HG02884 (cell line): ENCODE measurements around the gene SNAP29.
"Not testable (repeated sequence)": the region's sequence is repeated elsewhere in the genome, so short reads cannot be mapped to it uniquely, and the experiment has no call there.

ENCODE experiments used
- ATAC-seq: cut with Tn5 transposase; IDR thresholded peaks from one replicate; pipeline ENCODE4 v1.9.1; 2021; ENCODE audit warnings: mild to moderate bottlenecking, moderate library complexity; ENCODE audit not compliant: unreplicated experiment

The SNAP29 gene

DNA sequence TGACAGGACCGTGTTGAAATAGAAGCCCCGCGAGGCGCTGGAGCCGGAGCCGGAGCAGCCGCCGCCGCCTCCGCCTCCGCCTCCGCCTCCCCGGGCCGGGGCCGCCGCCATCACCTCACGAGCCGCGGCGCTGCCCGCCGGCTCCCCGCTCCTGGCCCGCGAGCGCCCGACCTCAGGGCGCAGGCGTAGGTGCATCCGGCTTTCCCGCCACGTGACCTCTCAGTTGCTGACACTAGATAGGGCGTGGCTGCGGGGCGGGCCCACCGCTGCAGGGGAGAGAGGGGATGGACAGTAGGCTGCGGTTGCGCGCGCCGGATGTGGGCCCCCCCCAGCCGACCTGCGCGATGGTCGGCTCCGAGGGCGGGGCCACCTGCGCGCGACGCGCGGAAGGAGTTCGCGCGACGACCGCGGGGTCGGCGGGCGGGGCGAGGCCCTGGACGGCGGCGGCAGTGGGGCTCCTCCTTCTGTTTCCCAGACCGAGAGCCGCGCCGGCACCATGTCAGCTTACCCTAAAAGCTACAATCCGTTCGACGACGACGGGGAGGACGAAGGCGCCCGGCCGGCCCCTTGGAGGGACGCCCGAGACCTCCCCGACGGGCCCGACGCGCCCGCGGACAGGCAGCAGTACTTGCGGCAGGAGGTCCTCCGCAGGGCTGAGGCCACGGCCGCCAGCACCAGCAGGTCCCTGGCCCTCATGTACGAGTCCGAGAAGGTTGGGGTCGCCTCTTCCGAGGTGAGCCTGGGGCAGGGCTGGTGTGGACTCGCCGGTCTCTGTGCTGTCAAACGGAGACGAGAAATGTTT is at the start of gene SNAP29, which contains the start of gene PI4KA:
TSS of gene SNAP29 (plus strand) at position 393 of the 802 bp plus-strand sequence. CDS start at position 497, 104 bp downstream.
TSS of gene PI4KA (minus strand) at position 197 of the 802 bp plus-strand sequence. CDS start at position 111, 86 bp downstream.
- peak; percentile 96 for ATAC-seq

DNA sequence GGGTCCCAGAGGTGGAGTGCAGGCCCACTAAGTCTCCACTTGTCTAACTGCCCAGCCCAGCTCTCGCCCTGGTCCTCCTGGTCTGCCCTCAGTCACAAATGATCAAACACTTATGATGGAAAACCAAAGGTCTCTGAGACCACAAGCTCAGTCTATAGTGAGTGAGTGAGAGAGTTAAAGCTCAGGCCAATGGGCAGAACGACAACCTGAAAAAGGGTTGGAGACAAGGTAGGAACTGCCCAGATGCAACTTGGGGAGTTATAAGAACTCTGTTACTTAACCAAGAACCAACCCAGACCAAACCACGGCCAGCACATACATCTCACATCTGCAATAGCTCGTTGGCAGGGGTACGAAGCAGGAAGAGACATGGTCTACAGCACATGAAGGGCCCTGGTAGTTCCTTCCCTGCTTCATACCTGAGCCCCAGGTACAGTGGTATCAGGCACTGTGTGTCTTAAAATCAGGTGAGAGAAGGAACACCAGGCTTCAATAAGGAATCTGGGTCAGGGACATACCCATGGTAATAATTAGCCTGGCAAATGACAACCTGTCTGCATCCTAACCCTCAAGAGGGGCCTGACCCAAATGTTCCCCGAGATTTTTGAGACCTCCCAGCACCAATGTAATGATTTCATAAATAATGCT is 49.1 kb upstream of the SNAP29 start:
- ATAC-seq: no peak

DNA sequence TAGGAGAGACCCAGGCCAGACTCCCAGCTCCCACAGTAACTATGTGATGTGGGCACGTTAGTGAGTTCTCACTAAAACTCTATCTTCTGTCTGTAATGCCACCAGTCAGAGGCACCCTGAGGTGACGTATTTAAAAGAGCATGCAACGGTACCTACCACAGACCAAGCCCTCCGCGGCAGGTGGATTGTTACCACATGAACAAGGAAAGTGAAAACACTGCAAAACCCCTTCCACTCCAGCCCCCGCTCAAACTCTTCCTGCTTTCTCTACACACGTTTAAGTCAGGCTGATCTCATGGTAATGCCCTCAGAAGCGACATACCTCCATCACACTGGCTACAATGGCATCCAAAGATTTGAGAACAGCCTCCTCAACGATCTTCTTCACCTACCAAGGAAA is 48.2 kb upstream of the SNAP29 start:
- no peak for ATAC-seq

DNA sequence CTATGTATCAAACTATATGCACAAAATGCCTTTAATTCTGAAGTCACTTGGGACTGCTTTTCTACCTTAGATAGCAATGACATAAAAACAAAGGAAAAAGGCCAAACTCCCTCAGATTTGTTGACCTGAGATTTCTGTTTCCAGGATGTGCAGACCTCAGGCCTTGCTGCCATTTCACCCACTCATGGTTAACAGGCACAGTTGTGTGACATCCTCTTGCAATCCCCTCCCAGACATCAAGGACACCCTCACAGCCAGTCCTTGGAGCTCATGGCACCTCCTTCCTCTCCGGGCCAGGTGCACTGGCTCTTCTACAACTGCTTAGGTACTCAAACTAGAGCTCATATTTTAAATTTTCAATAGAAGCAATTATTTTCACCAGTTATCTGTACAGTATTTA is 47.6 kb upstream of the SNAP29 start:
- ATAC-seq: no peak

DNA sequence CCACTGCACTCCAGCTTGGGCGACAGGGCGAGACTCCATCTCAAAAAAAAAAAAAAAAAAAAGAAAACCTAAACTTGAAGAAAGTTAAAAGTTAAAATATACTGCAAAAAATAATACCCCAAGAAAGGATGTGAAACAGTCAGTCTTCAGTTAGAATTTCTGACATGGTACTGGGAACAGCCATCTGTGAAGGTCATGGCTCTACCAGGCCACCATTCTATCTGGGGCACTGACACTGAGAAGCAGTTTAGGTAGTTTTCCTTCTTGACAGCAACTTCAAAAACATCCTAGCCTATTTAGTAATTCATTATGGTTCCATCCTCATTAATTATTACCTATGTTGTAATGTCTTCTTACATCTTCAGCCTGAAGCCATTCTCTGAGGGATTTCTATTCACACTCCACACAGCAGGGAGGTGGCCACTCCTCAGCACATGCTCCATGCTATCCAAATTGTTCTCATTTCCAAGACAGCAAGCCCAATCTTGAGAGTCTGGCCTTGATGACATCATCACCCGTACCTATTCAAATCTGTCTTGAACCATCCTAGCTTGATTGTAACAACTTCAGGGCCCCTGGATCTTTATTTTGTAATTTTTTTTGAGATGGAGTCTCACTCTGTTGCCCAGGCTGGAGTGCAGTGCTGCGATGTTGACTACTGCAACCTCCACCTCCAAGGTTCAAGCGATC is 46.7 kb upstream of the SNAP29 start:
- ATAC-seq: no peak

DNA sequence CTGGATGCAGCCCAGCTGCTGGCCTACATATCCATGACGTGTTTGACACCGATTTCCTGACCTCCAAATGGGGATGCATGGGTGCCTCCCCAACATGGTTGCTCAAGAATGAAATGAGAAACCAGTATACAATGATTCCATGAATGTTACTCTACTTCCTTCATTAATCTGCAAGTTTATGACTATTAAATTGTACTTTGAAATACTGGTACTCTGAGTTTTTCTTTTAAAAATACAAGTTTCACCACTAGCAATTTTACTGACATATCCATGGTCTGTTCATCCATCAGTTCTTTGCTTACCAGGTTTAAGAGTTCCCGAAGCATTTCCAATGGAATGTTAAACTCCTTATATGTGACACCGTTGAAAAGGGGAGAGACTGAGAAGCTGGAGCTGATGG is 45.8 kb upstream of the SNAP29 start:
- no peak for ATAC-seq

DNA sequence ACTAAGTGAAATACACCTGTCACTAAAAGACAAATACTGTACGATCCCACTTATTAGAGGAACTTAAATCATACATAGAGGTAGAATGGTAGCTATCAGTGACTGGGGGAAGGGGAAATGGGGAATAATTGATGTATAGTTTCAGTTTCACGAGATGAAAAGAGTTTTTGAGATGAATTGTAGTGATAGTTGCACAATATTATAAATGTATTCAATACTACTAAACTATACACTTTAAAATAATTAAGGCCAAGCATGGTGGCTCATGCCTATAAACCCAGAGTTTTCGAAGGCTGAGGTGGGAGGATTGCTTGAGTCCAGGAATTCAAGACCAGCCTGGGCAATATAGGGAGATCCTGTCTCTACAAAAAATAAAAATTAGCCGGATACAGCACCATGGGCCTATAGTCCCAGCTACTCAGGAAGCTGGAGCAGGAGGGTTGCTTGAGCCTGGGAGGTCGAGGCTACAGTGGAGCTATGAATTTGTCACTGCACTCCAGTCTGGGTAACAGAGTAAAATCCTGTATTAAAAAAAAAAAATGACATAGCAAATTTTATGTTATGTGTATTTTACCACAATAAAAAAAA is 44.5 kb upstream of the SNAP29 start:
- no peak for ATAC-seq

DNA sequence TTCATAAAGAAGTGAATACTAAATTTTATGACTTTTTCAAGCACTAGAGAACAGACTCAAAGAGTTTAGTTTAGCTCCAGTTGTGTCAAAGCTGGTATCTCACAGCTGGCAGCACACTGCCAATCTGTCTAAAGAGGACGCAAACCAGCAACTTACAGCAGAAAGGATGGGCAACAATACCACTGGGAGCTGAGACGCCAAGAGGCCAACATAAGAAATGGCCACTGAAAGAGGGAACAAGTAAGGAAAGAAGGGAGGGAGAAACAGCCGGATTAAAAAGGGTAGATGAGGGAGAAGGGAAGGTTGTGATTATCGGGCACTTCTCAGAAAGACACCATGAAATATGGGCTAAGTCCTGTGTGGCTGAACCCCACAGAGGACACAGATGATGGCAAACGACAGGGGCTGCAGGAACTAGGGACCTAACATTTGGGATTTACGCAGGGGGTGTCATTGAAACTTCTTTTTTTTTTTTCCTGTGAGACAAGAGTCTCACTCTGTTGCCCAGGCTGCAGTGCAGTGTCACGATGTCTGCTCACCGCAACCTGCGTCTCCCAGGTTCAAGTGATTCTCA is 43.2 kb upstream of the SNAP29 start:
- ATAC-seq: no peak

DNA sequence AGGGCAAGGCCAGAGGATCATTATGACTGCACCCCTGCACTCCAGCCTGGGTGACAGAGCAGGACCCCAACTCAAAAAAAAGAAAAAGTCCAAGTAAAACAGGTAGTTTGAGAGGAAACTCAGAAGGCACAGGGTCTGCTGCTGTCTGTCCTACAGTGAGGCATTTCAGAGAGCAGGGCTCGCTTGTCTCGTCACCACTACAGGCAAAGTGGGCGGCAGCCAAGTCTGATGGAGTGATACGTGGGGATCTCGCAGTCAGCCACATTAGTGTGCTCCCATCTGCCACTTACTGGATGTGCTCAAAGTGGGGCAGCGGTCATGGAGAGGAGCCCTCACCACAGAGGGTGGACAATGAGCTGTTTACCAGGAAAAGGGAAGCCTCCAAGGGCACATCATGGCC is 42.2 kb upstream of the SNAP29 start:
- ATAC-seq: no peak

DNA sequence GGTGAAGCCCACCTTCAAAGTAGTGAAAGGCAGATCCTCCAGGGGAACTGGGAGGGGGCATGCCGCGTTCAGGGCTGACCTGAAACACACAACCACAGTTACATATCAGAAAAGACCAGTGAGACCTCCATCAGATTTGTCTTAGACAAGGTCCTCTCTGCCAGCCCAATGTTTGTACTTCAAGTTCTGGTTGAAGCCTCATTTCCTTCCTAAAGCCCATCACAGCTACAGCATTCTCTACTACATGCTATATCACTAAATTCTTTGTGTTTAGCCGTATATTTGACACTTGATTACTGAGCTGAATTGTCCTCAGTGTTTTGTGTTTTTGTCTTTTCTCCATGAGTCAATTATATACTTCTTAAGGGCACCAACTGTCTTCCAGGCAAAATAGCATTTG is 40.3 kb upstream of the SNAP29 start:
- ATAC-seq: no peak

DNA sequence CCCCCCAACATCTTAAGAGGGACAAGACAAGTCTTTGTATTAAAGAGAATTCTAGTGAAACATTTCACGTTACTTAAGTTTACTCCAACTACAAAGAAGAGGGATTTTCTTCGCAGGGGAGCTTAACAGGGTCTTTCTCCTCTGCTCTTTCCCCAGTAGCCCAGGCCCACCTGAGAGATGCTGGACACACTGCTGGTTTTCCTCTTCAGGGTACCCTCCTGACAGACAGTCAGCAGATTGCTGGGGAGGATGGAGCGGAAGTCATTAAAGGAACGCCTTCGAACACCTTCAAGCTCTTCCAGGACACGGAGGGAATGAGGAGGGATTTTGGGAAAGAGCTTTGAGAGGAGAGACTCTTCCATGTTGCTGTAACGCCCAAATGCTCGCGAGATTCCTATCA is 39.3 kb upstream of the SNAP29 start:
- no peak for ATAC-seq

DNA sequence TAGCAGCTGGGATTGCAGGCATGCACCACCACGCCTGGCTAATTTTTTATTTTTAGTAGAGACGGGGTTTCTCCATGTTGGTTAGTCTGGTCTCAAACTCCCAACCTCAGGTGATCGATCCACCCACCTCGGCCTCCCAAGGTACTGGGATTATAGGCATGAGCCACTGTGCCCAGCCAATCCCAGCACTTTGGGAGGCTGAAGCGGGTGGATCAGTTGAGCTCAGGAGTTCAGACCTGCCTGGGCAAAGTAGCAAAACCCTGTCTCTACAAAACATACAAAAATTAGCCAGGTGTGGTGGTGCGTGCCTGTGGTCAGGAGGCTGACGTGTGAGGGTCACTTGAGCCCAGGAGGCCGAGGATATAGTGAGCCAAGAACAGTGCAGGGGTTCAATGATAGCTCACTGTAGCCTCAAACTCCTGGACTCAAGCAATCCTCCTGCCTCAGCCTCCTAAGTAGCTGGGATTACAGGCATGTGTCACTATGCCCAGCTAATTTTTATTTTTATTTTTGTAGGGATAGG is 37.0 kb upstream of the SNAP29 start:
- ATAC-seq: not testable (repeated sequence)

DNA sequence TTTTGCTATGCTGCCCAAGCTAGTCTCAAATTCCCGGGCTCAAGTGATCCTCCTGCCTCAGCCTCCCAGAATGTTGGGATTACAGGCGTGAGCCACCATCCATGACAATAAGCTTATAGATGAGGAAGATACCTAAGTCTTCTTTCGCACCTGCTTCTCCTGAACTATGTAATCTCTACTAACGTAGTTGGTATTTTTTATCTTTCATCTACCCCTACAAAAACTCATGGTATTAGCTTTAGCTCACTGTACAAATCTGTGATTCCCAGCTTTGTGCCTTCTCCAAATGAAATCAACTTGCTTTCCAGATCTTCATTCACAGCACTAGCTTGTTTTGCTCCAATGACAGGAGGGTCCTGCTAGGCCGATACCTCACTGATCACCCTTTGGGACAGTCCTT is 36.6 kb upstream of the SNAP29 start:
- no peak for ATAC-seq

DNA sequence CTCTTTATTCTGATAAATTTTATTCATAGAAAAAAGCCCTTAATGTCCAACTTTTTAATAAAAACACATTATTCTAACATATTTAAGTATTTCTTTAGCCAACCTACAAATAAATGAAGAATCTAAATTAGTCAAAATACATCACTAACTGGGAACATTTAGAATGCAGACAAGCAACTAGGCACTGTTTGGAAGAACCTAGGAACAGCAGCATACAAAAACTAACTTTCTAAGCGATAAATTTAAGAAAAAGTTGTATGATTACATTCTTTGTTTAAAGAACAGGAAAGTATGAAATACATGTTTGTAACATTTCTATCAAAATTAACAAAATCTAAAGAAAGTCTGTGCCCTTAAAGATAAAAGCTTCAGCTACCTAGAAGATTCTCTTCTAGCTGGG is 35.5 kb upstream of the SNAP29 start:
- ATAC-seq: no peak

DNA sequence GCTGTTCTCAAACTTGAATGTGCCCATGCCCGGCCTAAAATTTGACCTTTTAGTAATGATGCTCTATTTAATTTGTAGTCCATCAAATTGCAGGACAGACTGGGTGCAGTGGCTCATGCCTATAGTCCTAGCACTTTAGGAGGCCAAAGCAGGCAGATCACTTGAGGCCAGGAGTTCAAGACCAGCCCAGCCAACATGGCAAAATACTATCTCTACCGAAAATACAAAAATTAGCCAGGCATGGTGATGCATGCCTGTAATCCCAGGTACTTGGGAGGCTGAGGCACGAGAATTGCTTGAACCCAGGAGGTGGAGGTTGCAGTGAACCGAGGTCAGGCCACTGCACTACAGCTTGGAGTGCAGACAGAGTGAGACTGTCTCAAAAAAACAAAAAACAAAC is 33.6 kb upstream of the SNAP29 start:
- not testable (repeated sequence) for ATAC-seq

DNA sequence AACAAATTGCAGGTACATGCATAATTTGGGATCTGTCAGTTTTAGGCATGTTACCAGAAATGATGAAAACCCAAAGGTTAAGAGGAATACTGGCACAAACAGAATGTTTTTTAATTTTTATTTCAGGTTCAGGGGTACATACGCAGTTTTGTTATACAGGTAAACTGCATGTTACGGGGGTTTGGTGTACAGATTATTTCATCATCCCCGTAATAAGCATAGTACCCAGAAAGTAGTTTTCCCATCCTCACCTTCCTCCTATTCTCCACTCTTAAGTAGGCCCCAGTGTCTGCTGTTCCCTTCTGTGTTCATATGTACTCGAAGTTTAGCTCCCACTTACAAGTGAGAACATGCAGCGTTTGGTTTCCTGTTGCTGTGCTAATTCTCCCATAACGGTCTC is 33.2 kb upstream of the SNAP29 start:
- ATAC-seq: no peak

DNA sequence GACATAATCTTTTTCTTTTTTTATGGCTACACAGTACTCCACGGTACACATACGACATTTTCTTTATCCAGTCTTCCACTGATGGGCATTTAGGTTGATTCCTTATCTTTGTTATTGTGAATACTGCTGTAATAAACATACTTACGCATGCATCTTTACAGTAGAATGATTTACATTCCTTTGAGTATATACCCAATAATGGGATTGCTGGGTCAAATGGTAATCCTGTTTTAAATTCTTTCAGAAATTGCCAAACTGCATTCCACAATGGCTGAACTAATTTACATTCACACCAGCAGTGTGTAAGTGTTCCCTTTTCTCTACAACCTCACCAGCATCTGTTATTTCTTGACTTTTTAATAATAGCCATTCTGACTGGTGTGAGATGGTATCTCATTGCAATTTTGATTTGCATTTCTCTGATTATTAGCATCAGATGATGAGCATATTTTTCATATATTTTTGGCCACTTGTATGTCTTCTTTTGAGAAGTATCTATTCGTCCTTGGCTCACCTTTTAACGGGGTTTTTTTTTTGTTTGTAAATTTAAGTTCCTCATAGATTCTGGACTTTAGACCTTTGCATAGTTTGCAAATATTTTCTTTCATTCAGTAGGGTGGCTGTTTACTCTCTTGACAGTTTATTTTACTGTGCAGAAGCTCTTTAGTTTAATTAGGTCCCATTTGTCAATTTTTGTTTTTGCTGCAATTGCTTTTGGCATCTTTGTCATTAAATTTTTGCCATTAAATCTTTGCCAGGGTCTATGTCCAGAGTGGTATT is 32.2 kb upstream of the SNAP29 start:
- ATAC-seq: not testable (repeated sequence)

DNA sequence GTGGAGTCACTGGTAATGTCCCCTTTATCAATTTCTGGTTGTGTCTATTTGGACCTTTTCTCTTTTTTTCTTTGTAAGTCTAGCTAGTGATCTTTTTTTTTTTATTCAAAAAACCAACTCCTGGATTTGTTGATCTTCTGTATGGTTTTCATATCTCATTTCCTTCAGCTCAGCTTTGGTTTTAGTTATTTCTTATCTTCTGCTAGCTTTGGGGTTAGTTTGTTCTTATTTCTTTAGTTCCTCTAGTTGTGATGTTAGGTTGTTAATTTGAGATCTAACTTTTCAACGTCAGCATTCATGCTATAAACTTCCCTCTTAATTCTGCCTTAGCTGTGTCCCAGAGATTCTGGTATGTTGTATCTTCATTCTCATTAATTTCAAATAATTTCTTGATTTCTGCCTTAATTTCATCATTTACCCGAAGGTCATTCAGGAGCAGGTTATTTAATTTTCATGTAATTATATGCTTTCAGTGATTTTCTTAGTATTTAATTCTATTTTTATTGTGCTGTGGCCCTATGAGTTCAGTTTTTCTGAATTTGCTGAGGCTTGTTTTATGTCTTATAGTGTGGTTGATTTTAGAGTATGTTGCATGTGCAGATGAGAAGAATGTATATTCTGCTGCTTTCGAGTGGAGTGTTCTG is 29.2 kb upstream of the SNAP29 start:
- ATAC-seq: no peak

DNA sequence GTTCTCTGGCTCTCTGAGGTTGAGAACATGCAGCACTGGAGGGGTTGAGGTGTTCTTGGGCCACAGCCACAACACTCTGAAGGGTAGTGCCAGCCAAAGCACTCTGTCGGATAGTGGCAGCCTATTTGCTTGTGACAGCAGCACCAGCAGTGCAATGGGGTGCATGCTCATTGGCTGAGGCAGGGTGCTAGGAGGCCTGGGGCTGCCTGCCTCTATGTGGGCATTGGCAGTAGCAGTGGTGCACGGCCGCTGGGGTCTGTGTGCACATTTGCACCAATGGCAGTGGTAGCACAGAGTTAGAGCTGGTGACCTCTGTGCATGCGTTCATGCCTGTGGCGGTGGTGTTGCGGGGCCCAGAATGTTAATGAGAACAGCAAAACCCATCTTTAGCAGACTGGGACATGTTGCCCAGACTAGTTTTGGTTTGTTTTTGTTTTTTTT is 25.6 kb upstream of the SNAP29 start:
- no peak for ATAC-seq
